OCI-LY7 (cell line): Measurements from ENCODE around the gene PRR20D. TPM values are rescaled to one million over a fixed set of nuclear protein-coding genes. Genes with fewer than 3 reads are reported as not detected.

Experiments used
- small RNA-seq: library from RNA; depleted of rRNA; stranded (forward); fragments of <200 nt; gene quantifications from one replicate; pipeline ENCODE3, GENCODE V24; 2014
- total RNA-seq, 2 experiments: library from RNA; depleted of rRNA in 1 of 2; stranded (reverse); fragments of >200 nt in 1 of 2; shearing (Covaris generic) in 1 of 2; gene quantifications; 2 replicates each; pipeline ENCODE4 v1.2.3, GENCODE V29; 2014 to 2022

Gene PRR20D
- total RNA-seq, 2 experiments from 2014 or later, result not detected

Small RNA genes within 50 kb of the gene (small RNA-seq; reads per million reads assigned to genes)
- gene PRR20FP, result not detected

Other genes starting within 250 kb of the PRR20D start
- not detected in 2 replicates for gene PRR20A, start 19.7 kb upstream of the PRR20D start, total RNA-seq (2014; rRNA removed; shearing (Covaris generic))
- gene PRR20A, start 19.7 kb upstream of the PRR20D start, total RNA-seq (2022), result not detected in 2 replicates
- gene PRR20B, start 13.1 kb upstream of the PRR20D start, total RNA-seq (2014; rRNA removed; shearing (Covaris generic)), result not detected in 2 replicates
- not detected in 2 replicates for gene PRR20B, start 13.1 kb upstream of the PRR20D start, total RNA-seq (2022)
- gene PRR20C, start 6.6 kb upstream of the PRR20D start, total RNA-seq (2014; rRNA removed; shearing (Covaris generic)), result not detected in 2 replicates
- gene PRR20C, start 6.6 kb upstream of the PRR20D start, total RNA-seq (2022), result not detected in 2 replicates
- gene PRR20E, start 6.6 kb downstream of the PRR20D start, total RNA-seq (2014; rRNA removed; shearing (Covaris generic)), result not detected in 2 replicates
- gene PRR20E, start 6.6 kb downstream of the PRR20D start, total RNA-seq (2022), result not detected in 2 replicates